Astrocyte of the cerebellum (primary cell): ENCODE results near the gene GON7.

Experiments
- DNase-seq: peaks from one replicate; pipeline ENCODE4 v3.0.0-alpha.2; 2011; ENCODE audit warnings: low read depth
- H3K4me3 ChIP-seq: 2 replicates; pipeline ENCODE4 v1.5.1; 2011; ENCODE audit warnings: mild to moderate bottlenecking, low read depth, low read length, moderate library complexity
- CTCF ChIP-seq: IDR thresholded peaks from 2 replicates; pipeline ENCODE4 v1.5.1; 2012; ENCODE audit warnings: low read length, low read depth, moderate library complexity, mild to moderate bottlenecking; ENCODE audit errors: missing control alignments
- in situ Hi-C: cut with HindIII; loops from 2 replicates; pipeline ENCODE4 v1.10.0; 2017; ENCODE audit warnings: low sequenced_read_pairs

The GON7 gene

GRCh38 chr14:93206793-93207467 lies at the start of gene GON7, which contains the start of gene UBR7:
GON7 (minus strand) TSS chr14:93207065; CDS start chr14:93207037, 28 bp downstream.
UBR7 (plus strand) TSS chr14:93207256; CDS start chr14:93207292, 36 bp downstream.
- in situ Hi-C loops, result no loop called here
- peak; percentile 38 for TF ChIP-seq CTCF
- peak within 1 kb of the TSS; percentile 95 for H3K4me3 ChIP-seq
- peak; percentile 91 for DNase-seq

- in situ Hi-C loops, result no loop called here
- no peak overlapping the region for H3K4me3 ChIP-seq
- no peak for DNase-seq
- no peak for TF ChIP-seq CTCF
Observed at GRCh38 chr14:93249128-93249831, 42.4 kb upstream of the GON7 start.

GRCh38 chr14:93246534-93246933 lies 39.7 kb upstream of the GON7 start:
- DNase-seq, result no peak
- in situ Hi-C loops, result no loop called here
- no peak for TF ChIP-seq CTCF
- H3K4me3 ChIP-seq, result no peak overlapping the region

- in situ Hi-C loops, result no loop called here
- no peak for TF ChIP-seq CTCF
- no peak overlapping the region for H3K4me3 ChIP-seq
- DNase-seq, result no peak
Observed at GRCh38 chr14:93245764-93246420, 39.0 kb upstream of the GON7 start.

GRCh38 chr14:93240678-93241000 lies 33.8 kb upstream of the GON7 start:
- DNase-seq, result no peak
- H3K4me3 ChIP-seq, result no peak overlapping the region
- in situ Hi-C loops, result no loop called here
- TF ChIP-seq CTCF, result no peak

GRCh38 chr14:93239869-93240677 lies 33.2 kb upstream of the GON7 start:
- in situ Hi-C loops, result no loop called here
- H3K4me3 ChIP-seq, result no peak overlapping the region
- peak; percentile 49 for DNase-seq
- no peak for TF ChIP-seq CTCF
